ENCODE results near the gene WNT9A.

The WNT9A gene

GRCh38 chr1:227924168-227924832 is 23.4 kb downstream of the WNT9A start:
- DNase-seq, result no peak

- DNase-seq, result no peak
These were observed 24.2 kb downstream of the WNT9A start for GRCh38 chr1:227923353-227924167.

- no peak for DNase-seq
These were observed 25.0 kb downstream of the WNT9A start for GRCh38 chr1:227922501-227923352.

DNA sequence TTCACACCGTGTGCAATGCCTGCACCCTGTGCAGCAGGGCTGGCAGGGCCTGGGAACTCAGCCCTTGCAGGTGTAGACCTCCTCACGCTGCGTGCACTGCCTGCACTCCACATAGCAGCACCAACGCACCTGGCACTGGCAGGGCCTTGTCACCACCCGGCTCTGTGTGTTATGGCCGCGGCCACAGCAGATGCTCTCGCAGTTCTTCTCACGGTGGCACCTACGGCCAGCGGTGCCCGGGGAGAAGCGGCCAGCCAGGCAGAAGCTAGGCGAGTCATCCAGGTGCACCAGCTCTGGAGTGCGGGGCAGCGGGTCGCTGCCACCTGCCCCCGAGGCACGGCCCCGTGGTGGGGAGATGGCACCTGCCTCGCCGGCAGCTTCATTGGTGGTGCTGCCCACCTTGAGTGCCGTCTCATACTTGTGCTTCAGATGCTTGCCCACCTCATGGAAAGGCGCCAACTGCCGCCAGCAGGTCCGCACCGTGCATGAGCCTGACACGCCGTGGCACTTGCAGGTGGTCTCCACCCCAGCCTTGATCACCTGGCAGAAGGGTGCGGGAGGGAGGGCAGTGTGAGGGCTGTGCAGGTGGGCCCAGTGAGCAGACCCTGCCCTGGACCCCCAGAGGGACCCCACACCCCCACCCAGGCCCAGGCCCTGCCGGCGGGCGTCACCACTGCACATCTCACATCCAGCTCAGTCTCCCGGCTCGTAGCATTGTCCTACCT is 26.1 kb downstream of the WNT9A start:
- no peak for DNase-seq

DNA sequence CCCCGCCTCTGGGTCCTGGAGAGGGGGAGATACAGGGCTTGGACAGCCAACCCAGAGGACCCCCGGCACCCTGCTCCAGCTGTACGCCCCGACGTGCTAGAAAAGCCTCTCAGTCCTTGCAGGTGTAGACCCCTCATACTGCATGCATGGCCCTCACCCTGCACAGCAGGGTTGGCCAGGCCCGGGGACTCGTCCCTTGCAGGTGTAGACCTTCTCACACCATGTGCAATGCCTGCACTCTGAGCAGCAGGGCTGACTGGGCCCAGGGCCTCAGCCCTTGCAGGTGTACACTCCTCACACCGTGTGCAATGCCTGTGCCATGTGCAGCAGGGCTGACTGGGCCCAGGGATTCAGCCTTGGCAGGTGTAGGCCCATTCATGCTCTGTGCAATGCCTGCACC is 26.8 kb downstream of the WNT9A start:
- DNase-seq, result no peak

GRCh38 chr1:227920426-227920825 is 27.3 kb downstream of the WNT9A start:
- DNase-seq, result no peak

DNA sequence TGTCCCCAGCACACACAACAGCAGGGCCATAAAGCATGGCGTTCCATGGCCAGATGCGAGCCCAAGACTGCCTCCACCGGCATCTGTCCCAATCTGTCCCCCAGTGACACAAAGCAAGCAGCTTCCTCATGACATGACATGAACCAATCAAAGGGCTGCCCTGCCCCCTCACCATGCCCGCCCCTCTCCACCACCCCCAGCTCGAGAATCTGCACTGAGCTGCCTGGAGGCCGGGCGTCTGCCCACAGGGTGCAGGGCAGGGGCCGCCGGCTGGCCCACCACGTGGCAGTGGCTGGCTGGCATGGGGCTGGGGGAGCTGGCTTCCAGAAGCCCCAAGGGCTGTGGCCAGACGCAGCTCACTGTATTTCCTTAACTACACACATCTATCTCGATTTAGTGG is 27.8 kb downstream of the WNT9A start:
- no peak for DNase-seq

DNA sequence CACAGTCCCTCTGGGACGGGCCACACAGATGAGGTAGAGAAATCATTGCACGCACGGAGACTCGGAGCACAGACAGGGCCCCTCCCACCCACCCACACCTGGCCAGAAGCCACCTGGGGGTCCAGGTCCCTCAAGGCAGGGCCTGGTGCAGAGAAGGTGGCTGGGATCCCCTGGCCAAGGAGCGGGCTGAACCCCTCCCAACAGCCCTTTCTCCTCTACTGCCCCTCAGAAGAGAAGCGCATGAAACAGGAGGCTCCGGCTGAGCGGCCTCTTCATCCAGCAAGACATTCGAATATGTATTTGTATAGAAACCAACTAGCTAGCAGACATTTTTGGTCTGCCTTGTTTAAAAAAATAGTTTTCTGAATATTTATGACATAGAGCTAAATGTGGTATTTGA is 29.0 kb downstream of the WNT9A start:
- no peak for DNase-seq

GRCh38 chr1:227918083-227918700 is 29.5 kb downstream of the WNT9A start:
- DNase-seq, result no peak

DNA sequence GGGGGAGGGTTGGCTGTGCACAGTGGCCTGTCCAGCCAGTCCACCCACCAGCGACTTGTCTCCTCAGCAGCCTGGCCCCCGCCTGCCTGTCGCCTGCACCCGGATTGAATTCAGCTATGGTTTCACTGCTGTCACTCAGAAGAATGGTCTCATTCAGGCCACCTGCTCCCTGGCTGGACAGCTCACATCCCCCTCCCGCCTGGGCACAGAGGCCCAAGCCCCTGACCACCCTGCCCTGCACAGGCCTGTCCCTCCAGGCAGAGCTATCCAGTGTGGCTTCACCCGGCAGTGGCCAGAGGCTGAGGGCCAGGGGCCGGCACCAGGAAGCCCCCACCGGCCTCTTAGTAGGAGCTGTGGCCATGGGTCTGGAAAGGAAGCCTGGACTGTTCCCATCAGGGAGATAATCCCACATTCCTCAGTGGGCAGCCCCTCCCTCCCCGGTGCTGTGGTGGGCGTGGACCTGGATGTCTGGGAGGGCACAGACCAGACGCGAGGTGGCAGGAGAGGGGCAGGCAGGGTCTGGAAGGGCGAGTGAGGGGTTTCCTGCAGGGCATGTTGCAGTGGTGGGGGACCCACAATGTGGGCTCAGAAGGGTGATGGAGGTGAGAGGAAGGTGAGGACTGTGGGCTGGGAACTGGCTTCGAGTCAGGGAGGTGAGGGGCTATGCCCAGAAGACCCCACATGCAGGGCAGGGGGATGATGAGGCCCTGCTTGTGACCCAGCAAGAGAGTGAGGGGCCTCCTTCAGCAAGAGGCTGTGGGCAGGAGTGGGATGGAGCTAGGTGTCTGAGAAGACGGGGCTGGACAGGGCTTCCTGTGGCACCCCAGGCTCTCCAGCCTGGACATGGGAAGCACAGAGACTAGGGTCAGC is 30.4 kb downstream of the WNT9A start:
- no peak for DNase-seq

GRCh38 chr1:227916655-227917054 is 31.1 kb downstream of the WNT9A start:
- no peak for DNase-seq

- no peak for DNase-seq
These were observed 31.9 kb downstream of the WNT9A start for GRCh38 chr1:227915564-227916553.

DNA sequence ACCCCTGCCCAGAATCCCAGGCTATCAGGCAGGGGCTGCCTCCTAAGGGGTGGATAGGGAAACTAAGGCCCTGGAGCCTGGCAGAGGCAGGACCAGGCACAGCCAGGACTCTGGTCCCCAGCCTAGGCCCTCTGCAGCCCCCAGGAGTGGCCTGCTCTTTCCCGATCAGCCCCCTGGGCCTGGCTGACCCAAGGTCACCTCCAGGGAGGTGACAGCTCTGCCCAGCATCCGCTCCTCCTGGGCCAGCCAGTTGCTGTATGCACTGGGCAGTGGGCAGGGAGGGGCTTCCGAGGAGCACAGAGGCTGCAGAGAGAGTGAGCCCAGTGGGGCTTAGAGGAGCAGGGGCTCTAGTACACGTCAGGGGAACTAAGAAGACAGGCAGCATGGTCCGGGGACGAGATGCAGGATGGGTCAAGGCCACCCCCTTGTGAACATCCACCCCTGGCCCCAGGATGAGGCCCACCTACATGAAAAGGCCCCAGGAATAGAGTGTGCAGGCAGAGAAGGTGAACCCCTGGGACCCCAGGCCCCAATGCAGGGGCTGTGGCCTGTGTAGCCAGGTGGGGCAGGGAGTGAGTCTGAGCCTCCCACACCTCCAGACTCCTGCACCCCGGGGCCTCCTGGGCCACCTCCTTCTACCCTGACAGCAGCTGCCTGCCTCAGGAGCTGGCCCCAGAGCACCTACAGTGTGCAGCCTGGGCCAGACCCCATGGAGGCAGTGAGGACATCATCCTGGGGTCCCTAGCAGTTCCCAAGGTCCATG is 32.8 kb downstream of the WNT9A start:
- no peak for DNase-seq

- no peak for DNase-seq
These were observed 33.7 kb downstream of the WNT9A start for GRCh38 chr1:227913764-227914721.

GRCh38 chr1:227913396-227913763 is 34.4 kb downstream of the WNT9A start:
- no peak for DNase-seq

DNA sequence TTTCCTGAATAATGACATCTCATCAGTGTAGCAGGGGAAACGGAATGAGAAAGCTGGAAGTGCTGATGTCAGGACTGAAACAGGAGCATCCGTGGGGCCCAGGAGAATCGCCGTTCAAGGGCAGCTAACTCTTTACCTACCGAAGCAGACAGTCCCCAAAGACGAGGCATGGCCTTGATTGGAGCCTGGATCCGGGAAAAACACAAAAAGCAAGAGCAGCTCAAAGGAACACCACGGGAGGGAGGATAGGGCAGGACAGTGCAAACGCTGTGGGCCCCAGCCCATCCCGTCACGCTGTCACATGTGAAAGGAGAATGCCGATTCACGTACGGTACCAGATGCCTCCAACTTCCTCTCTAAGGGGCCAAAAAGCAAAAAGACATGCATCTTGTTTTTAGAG is 34.9 kb downstream of the WNT9A start:
- DNase-seq, result no peak

GRCh38 chr1:227911376-227911775 is 36.4 kb downstream of the WNT9A start:
- no peak for DNase-seq

GRCh38 chr1:227910511-227911153 is 37.1 kb downstream of the WNT9A start:
- DNase-seq, result no peak
